Stimulated activated naive CD8-positive, alpha-beta T cell treated with anti-CD3 and anti-CD28 coated beads, Interleukin-15, Interleukin-2, amounts not matched to agents 100 U/mL and 50 U/mL, for 24 hours (primary cell): ENCODE measurements around the gene P2RY8.
"Not testable (repeated sequence)": the region's sequence is repeated elsewhere in the genome, so short reads cannot be mapped to it uniquely, and the experiment has no call there.

Experiments used
- ATAC-seq: fragments of 150-1000 bp; cut with Tn5 transposase; one replicate; pipeline ENCODE4 v1.10.0; 2021
- DNase-seq: peaks from one replicate; pipeline ENCODE4 v3.0.0; 2021

The P2RY8 gene

GRCh38 chrX:1444561-1445500, 92.2 kb downstream of the P2RY8 start:
- peak; percentile 1 for DNase-seq
- no peak for ATAC-seq

GRCh38 chrX:1443496-1444075, 93.4 kb downstream of the P2RY8 start:
- no peak for ATAC-seq
- peak; percentile 1 for DNase-seq

- DNase-seq = no peak
- ATAC-seq = no peak
Measured at GRCh38 chrX:1442724-1443367, 94.1 kb downstream of the P2RY8 start.

- ATAC-seq (no peak), DNase-seq (peak; percentile 1)
Measured at GRCh38 chrX:1442016-1442665, 94.8 kb downstream of the P2RY8 start.

- DNase-seq (no peak), ATAC-seq (no peak)
Measured at GRCh38 chrX:1440506-1440905, 96.5 kb downstream of the P2RY8 start.

- DNase-seq (peak; percentile 1), ATAC-seq (no peak)
Measured at GRCh38 chrX:1435241-1435895, 101.6 kb downstream of the P2RY8 start.

- ATAC-seq = no peak
- DNase-seq = no peak
Measured at GRCh38 chrX:1434871-1435240, 102.1 kb downstream of the P2RY8 start.

GRCh38 chrX:1433646-1434357, 103.2 kb downstream of the P2RY8 start:
- DNase-seq (no peak), ATAC-seq (no peak)

- no peak for ATAC-seq
Measured at GRCh38 chrX:1430451-1430850, 106.5 kb downstream of the P2RY8 start.

GRCh38 chrX:1427756-1428155, 109.2 kb downstream of the P2RY8 start:
- DNase-seq (no peak), ATAC-seq (no peak)

More at GRCh38 chrX:1430451-1430850, 106.5 kb downstream of the P2RY8 start:
- no peak for DNase-seq

GRCh38 chrX:1426321-1426720, 110.7 kb downstream of the P2RY8 start:
- DNase-seq, ATAC-seq: not testable (repeated sequence)

- DNase-seq = no peak
- ATAC-seq = no peak
Measured at GRCh38 chrX:1425381-1425780, 111.6 kb downstream of the P2RY8 start.

- DNase-seq (no peak), ATAC-seq (no peak)
Measured at GRCh38 chrX:1424147-1424851, 112.7 kb downstream of the P2RY8 start.

- DNase-seq (no peak), ATAC-seq (no peak)
Measured at GRCh38 chrX:1423215-1423614, 113.8 kb downstream of the P2RY8 start.

- DNase-seq = no peak
- no peak for ATAC-seq
Measured at GRCh38 chrX:1422135-1422465, 114.9 kb downstream of the P2RY8 start.

- DNase-seq (no peak), ATAC-seq (no peak)
Measured at GRCh38 chrX:1421433-1422134, 115.4 kb downstream of the P2RY8 start.

GRCh38 chrX:1420371-1420770, 116.6 kb downstream of the P2RY8 start:
- no peak for DNase-seq
- no peak for ATAC-seq

- peak; percentile 6 for ATAC-seq
Measured at GRCh38 chrX:1419545-1420355, 117.2 kb downstream of the P2RY8 start.

GRCh38 chrX:1418901-1419544, 118.0 kb downstream of the P2RY8 start:
- ATAC-seq (peak; percentile 15), DNase-seq (no peak)

More at GRCh38 chrX:1419545-1420355, 117.2 kb downstream of the P2RY8 start:
- DNase-seq = no peak
